ENCODE data around the gene ZFYVE19.

DNA sequence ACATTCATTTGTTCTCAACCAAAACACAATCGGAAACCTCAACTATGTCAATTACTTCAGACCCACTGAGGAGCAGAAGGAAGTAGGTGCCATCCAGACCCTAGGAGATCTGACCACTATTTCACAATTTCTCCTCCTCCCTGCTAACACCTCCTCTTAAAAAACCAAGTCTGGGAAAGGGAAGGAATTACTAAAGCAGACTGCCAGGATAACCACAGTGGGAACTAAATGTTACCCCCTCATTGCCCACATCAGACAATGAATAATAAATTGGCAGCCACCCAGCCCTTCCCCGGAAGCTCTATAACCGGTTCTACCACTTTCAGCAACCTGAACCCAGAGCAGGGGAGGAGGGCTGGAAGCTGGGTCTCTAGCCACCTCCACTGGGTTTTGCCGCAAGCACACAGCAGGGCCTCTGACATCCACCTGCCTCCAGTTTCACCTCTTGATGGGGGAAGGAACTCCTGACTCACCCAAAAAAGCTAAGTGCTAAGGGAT lies 19.5 kb upstream of the ZFYVE19 start:
- TF ChIP-seq POLR2A (IDR thresholded peaks at IDR 0.05) (no peak), CTCF (IDR thresholded peaks at IDR 0.05) (no peak), EP300 (IDR thresholded peaks at IDR 0.05) (no peak)
